ENCODE measurements around the gene SGMS2.

DNA sequence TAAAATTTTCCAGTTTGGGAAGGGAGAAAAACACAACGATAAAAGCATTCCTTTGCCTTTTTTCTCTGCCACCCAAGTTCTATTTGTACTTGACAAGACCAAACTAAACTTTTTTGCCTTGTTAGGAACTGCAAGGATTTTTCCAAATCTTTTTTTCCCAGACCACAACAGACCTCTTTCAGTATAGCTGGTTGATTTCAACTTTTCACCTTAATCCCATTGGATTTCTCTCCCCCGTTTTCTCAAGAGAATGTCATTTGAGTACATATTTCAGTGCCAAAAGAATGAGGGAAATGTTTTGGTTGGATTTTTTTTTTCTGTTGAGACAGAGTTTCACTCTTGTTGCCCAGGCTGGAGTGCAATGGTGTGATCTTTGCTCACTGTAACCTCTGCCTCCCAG is 18.5 kb upstream of the SGMS2 start:
- TF ChIP-seq, protein P1, sequence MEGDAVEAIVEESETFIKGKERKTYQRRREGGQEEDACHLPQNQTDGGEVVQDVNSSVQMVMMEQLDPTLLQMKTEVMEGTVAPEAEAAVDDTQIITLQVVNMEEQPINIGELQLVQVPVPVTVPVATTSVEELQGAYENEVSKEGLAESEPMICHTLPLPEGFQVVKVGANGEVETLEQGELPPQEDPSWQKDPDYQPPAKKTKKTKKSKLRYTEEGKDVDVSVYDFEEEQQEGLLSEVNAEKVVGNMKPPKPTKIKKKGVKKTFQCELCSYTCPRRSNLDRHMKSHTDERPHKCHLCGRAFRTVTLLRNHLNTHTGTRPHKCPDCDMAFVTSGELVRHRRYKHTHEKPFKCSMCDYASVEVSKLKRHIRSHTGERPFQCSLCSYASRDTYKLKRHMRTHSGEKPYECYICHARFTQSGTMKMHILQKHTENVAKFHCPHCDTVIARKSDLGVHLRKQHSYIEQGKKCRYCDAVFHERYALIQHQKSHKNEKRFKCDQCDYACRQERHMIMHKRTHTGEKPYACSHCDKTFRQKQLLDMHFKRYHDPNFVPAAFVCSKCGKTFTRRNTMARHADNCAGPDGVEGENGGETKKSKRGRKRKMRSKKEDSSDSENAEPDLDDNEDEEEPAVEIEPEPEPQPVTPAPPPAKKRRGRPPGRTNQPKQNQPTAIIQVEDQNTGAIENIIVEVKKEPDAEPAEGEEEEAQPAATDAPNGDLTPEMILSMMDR (IDR thresholded peaks at IDR 0.05), result no peak
- TF ChIP-seq EZH2 (IDR thresholded peaks at IDR 0.05), result no peak
- TF ChIP-seq EZH2phosphoT487 (IDR thresholded peaks at IDR 0.05), result no peak

Measured in neural progenitor cell (in vitro differentiated cells).